T-helper 2 cell treated with Interferon-gamma antibody and Interleukin-4, amounts not matched to agents 5 μg/mL and 100 μg/mL, for 36 hours (primary cell): ENCODE measurements around the gene EML3.
"Not testable (repeated sequence)": the region's sequence is repeated elsewhere in the genome, so short reads cannot be mapped to it uniquely, and the experiment has no call there.

ENCODE experiments used
- DNase-seq: peaks from one replicate; pipeline ENCODE4 v3.0.0; 2021; ENCODE audit warnings: low spot score
- H3K27ac Mint-ChIP-seq: one replicate; pipeline ENCODE4 v1.8.0; 2021; ENCODE audit warnings: mild to moderate bottlenecking, mixed read lengths
- H3K27me3 Mint-ChIP-seq: one replicate; pipeline ENCODE4 v1.8.0; 2021; ENCODE audit warnings: low read depth, mixed read lengths
- H3K36me3 Mint-ChIP-seq: one replicate; pipeline ENCODE4 v1.8.0; 2021; ENCODE audit warnings: low read depth, mixed read lengths
- H3K4me1 Mint-ChIP-seq: one replicate; pipeline ENCODE4 v1.8.0; 2021; ENCODE audit warnings: low read depth, mixed read lengths
- H3K4me3 Mint-ChIP-seq: one replicate; pipeline ENCODE4 v1.8.0; 2022; ENCODE audit warnings: mild to moderate bottlenecking, moderate library complexity, mixed read lengths
- H3K9me3 Mint-ChIP-seq: one replicate; pipeline ENCODE4 v1.8.0; 2021; ENCODE audit warnings: mixed read lengths

EML3 gene

GRCh38 chr11:62645946-62646824 is 33.6 kb upstream of the EML3 start, which contains the start of gene GANAB:
Gene GANAB, minus strand, starts transcription at chr11:62646613. Its CDS starts 14 bp downstream, at chr11:62646599.
- H3K4me3 Mint-ChIP-seq, result peak within 1 kb of the TSS; percentile 99
- no peaks in the 10 kb centered on the region for H3K9me3 Mint-ChIP-seq
- DNase-seq, result peak; percentile 99
- H3K4me1 Mint-ChIP-seq, result peaks cover 18% of the 10 kb centered on the region
- H3K27me3 Mint-ChIP-seq, result no peaks in the 10 kb centered on the region
- H3K36me3 Mint-ChIP-seq, result peaks cover 33% of the 10 kb centered on the region
- H3K27ac Mint-ChIP-seq, result peak within 1 kb of the TSS; percentile 97

GRCh38 chr11:62645671-62645945 is 33.0 kb upstream of the EML3 start:
- Mint-ChIP-seq H3K9me3 (no peaks in the 10 kb centered on the region), H3K36me3 (peaks cover 36% of the 10 kb centered on the region), H3K27me3 (no peaks in the 10 kb centered on the region), H3K4me1 (peaks cover 21% of the 10 kb centered on the region), H3K4me3 (peak overlapping the region; percentile 99), H3K27ac (peak overlapping the region; percentile 97)
- no peak for DNase-seq

- H3K4me3 Mint-ChIP-seq, result peak overlapping the region; percentile 27
- no peaks in the 10 kb centered on the region for H3K27me3 Mint-ChIP-seq
- no peak for DNase-seq
- peaks cover 28% of the 10 kb centered on the region for H3K4me1 Mint-ChIP-seq
- peaks cover 37% of the 10 kb centered on the region for H3K36me3 Mint-ChIP-seq
- H3K27ac Mint-ChIP-seq, result no peak overlapping the region
- no peaks in the 10 kb centered on the region for H3K9me3 Mint-ChIP-seq
These were observed 31.6 kb upstream of the EML3 start for GRCh38 chr11:62644220-62644619.

- no peak overlapping the region for H3K4me3 Mint-ChIP-seq
- peaks cover 76% of the 10 kb centered on the region for H3K36me3 Mint-ChIP-seq
- no peaks in the 10 kb centered on the region for H3K9me3 Mint-ChIP-seq
- H3K27me3 Mint-ChIP-seq, result no peaks in the 10 kb centered on the region
- H3K4me1 Mint-ChIP-seq, result peaks cover 16% of the 10 kb centered on the region
- H3K27ac Mint-ChIP-seq, result no peak overlapping the region
- no peak for DNase-seq
These were observed 19.9 kb upstream of the EML3 start for GRCh38 chr11:62632492-62632891.

GRCh38 chr11:62627713-62628112 is 15.1 kb upstream of the EML3 start:
- H3K27me3 Mint-ChIP-seq, result no peaks in the 10 kb centered on the region
- DNase-seq, result no peak
- H3K4me1 Mint-ChIP-seq, result peaks cover 4% of the 10 kb centered on the region
- H3K9me3 Mint-ChIP-seq, result no peaks in the 10 kb centered on the region
- no peak overlapping the region for H3K4me3 Mint-ChIP-seq
- peak overlapping the region; percentile 62 for H3K27ac Mint-ChIP-seq
- peaks cover 72% of the 10 kb centered on the region for H3K36me3 Mint-ChIP-seq

DNA sequence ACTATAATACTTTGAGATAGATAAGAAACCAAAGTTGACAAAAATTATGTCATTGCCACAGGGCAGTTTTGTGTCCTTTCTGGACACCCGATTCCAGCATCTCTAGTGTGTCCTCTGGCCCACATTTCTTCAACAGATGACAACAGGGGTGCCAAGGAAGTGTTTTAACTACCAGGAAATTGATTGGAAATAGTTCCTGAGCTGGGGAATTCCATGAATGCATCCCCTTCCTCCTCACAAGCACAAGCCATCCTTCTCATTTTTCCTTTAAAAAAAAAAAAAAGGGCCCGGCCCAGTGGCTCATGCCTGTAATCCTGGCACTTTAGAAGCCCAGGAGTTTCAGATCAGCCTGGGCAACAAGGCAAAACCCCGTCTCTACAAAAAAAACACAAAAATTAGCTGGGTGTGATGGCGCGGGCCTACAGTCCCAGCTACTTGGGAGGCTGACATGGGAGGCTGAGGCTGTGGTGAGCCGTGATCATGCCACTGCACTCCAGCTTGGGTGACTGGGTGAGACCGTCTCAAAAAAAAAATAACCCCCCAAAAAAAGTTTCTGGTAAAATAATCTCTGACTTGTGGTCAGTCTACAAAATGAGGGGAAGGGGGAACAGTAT is 10.0 kb upstream of the EML3 start:
- H3K36me3 Mint-ChIP-seq, result peaks cover 46% of the 10 kb centered on the region
- no peaks in the 10 kb centered on the region for H3K9me3 Mint-ChIP-seq
- peaks cover 19% of the 10 kb centered on the region for H3K4me1 Mint-ChIP-seq

DNA sequence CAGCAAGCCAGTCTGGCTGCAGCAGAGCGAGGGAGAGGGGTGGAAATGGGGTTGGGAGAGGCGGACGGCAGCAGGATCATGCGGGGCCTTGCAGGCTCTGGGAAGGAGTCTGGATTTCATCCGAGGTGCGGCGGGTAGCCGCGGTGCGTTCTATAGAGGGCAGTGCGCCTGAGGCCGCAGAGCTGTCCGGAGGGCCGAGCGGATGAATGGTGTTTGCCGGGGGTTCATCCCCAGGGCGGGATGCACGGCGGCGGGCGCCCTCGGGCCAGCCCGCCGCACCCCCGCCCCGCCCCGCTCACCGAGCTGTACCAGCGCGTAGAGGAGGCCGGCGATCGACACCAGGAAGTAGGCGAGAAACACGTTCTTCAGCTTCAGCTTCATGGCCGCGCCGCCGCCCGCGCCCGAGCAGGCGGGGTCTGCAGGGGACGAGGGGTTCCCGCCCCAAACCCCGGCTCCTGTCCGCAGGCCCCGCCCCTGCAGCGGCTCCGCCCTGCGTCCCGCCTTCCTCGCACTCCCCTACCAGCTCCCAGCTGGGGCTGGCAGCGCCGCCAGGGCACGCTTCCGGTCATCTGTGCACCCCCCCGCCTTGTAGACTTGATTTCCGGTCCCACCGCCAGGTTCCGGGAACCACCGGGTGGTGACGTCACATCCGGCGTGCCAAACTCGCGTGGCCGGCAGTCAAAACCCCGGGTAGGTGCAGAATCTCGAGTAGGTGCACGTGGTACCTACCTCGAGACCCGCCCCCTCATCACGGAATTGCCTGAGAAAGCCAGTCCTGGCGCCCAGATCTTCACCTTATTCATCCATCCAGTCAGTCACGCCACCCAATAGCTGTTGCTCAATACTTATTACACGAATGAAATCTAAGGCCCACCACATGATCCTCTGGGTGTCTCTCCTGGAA is 9.2 kb upstream of the EML3 start, which contains the start of gene B3GAT3:
Gene B3GAT3, minus strand, starts transcription at position 420 of the 904 bp plus-strand sequence. Its CDS starts 39 bp downstream, at position 381.
- Mint-ChIP-seq H3K9me3 (no peaks in the 10 kb centered on the region), H3K27ac (peak within 1 kb of the TSS; percentile 97), H3K4me1 (peaks cover 19% of the 10 kb centered on the region), H3K36me3 (peaks cover 43% of the 10 kb centered on the region), H3K27me3 (no peaks in the 10 kb centered on the region), H3K4me3 (peak within 1 kb of the TSS; percentile 85)
- DNase-seq, result peak; percentile 97

More for the DNA sequence above, 10.0 kb upstream of the EML3 start:
- Mint-ChIP-seq H3K27me3 (no peaks in the 10 kb centered on the region), H3K4me3 (peak overlapping the region; percentile 85), H3K27ac (peak overlapping the region; percentile 97)
- DNase-seq, result no peak

DNA sequence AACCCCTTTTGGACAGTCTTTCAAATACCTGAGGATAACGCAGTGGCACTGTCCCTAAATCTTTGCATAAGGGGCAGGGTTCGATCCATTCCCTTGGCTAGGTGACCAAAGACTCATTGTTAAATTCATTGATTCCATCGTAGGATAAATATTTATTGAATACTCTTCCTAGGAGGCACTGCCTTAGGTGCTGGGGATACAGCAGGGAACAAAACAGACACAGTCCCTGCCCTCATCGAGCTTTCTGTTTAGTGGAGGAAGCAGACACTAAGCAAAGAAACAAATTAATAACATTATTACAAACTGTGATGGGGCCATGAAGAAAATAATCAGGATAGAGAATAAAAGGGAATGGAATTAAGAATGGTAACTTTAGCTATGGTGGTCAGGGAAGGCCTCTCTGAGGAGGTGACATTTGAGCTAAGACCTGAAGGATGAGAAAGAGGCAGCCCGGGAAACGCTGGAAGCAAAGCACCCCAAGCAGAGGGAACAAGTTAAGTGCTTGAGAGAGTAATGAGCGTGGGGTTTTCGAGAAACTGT is 8.5 kb upstream of the EML3 start:
- H3K4me1 Mint-ChIP-seq, result peaks cover 19% of the 10 kb centered on the region
- H3K27me3 Mint-ChIP-seq, result no peaks in the 10 kb centered on the region
- H3K27ac Mint-ChIP-seq, result peak overlapping the region; percentile 89
- H3K36me3 Mint-ChIP-seq, result peaks cover 40% of the 10 kb centered on the region
- no peaks in the 10 kb centered on the region for H3K9me3 Mint-ChIP-seq
- H3K4me3 Mint-ChIP-seq, result peak overlapping the region; percentile 85
- DNase-seq, result no peak

- not testable (repeated sequence) for H3K27ac Mint-ChIP-seq, H3K9me3 Mint-ChIP-seq, DNase-seq, H3K27me3 Mint-ChIP-seq, H3K4me3 Mint-ChIP-seq
- H3K4me1 Mint-ChIP-seq, result peaks cover 23% of the 10 kb centered on the region
- peaks cover 29% of the 10 kb centered on the region for H3K36me3 Mint-ChIP-seq
These were observed 4.4 kb upstream of the EML3 start for GRCh38 chr11:62616957-62617356.

DNA sequence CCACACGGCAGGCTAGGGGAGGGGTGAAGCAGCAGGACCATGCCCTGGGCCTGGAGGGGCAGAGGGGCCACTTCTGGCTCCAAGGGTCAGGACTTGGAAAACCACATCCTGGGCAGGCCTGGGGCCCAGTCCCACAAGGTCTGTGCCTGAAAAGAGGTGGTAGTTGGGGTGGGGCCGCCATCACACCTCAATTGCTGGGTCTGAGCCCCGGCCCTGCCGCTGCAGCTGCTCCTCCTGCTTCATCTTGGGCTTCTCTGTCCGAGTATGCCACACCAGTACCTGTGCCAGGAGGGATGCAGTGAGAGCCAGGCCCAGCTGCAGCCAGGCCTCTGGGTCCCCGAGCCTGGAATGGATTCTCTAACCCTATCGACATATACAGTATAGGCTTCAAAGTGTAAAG is 2.9 kb upstream of the EML3 start:
- peaks cover 25% of the 10 kb centered on the region for H3K4me1 Mint-ChIP-seq
- H3K36me3 Mint-ChIP-seq, result peaks cover 22% of the 10 kb centered on the region
- no peak for DNase-seq
- H3K9me3 Mint-ChIP-seq, result no peaks in the 10 kb centered on the region
- H3K27me3 Mint-ChIP-seq, result no peaks in the 10 kb centered on the region
- H3K27ac Mint-ChIP-seq, result no peak overlapping the region
- H3K4me3 Mint-ChIP-seq, result no peak overlapping the region

DNA sequence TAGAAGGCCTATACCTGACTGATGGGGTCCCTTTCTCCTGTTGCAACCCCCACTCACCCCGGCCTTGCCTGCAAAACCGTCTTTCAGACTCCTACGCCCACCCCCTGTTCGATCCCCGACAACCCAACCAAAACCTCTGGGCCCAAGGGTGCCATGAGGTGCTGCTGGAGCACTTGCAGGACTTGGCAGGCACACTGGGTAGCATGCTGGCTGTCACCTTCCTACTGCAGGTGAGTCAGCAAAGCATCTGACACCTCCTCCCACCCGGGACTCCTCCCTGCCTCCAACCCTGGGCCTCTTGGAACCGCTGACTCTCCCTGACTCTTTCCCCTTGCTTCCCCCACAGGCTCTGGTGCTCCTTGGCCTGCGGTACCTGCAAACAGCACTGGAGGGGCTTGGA is 1.7 kb upstream of the EML3 start:
- Mint-ChIP-seq H3K4me1 (peaks cover 26% of the 10 kb centered on the region), H3K9me3 (no peaks in the 10 kb centered on the region), H3K27me3 (no peaks in the 10 kb centered on the region), H3K36me3 (peaks cover 30% of the 10 kb centered on the region), H3K4me3 (no peak overlapping the region), H3K27ac (peak overlapping the region; percentile 76)
- DNase-seq, result no peak

- Mint-ChIP-seq H3K4me1 (peaks cover 27% of the 10 kb centered on the region), H3K9me3 (no peaks in the 10 kb centered on the region), H3K4me3 (no peak overlapping the region), H3K27ac (peak overlapping the region; percentile 82), H3K27me3 (no peaks in the 10 kb centered on the region), H3K36me3 (peaks cover 32% of the 10 kb centered on the region)
- no peak for DNase-seq
These were observed 760 bp upstream of the EML3 start for GRCh38 chr11:62613291-62613778.

DNA sequence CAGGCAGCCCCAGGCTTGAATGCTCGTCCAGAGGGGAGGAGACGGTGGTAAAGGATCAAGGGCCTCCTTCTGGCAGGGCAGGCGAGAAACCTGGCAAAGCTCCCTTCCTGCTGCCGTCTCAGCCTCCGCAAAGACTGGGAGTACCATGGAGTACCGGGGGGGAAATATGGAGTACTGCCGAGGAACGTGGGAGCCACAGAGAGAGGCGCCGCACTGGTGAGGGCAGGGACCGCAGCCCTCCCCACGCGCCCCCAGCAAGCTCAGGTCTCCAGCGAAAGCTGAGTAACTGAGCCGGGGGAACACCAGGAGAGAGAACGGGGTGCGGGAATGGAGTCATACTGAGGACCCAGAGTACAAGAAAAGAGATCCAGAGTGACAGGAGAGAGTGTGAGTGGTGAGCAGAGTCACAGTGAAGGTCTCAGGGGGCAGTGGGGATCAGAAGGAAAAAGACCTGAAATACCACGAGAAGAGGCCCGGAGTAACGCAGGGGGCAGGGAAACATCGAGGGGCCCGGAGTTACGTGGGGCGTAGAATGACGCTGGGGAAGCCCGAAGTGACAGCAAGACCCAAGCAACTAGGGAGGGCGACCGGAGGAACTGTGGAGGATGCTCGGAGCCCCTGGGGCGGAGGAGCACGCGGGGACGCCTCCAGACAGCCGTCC is 740 bp downstream of the EML3 start:
- Mint-ChIP-seq H3K36me3 (peaks cover 34% of the 10 kb centered on the region), H3K4me3 (peak overlapping the region; percentile 88), H3K9me3 (no peaks in the 10 kb centered on the region), H3K4me1 (peaks cover 31% of the 10 kb centered on the region), H3K27ac (peak overlapping the region; percentile 88), H3K27me3 (no peaks in the 10 kb centered on the region)
- DNase-seq, result peak; percentile 44
